Measurements from ENCODE around the gene TCERG1L. TPM values are rescaled to one million over a fixed set of nuclear protein-coding genes. Genes with fewer than 3 reads are reported as not detected.

The TCERG1L gene
- total RNA-seq, 2 donors from 2014 or later, result 0.12 TPM; not detected in 1

DNA sequence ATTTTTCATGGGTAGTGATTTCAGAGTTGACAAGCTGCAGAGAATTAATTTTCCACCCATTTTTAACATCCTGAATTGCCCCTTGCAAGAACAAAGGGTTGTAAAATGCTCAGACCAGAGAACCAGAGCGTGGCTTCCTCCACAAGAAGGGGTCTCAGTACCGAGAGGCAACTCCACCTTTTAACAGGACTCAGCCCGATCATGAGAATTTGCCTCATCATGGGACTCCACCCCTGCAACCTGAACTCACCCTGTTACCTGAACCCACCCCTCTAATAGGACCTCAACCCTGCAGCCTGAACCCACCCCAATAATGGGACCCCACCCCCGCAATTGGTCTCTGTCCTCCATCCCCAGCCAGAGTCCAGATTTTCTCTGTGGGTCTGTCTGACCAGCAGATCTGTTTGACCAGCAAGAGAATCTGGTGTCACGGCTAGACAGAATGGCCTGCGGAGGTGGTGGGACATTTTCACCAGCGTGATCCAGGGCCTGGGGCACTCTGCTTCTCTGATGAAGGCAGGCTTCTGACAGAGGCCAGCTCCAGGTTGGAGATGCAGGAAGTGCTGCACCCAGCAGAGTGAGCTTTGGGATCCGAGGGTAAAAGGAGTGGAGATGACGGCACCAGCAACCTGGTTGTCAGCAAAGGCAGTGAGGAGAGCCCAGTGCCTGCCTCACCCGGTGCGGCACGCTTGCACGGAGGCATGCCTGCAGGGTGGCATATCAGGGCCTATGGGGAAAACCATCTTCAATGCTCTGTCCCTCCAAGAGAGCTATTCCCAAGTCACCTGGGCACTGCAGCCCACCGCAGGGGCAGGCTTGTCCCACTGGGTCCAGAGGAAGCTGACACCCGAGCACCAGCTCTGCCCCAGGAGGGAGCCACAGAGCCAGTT is 136.6 kb downstream of the TCERG1L start:
- TF ChIP-seq CTCF (IDR thresholded peaks at IDR 0.05), result no peak
- no peak overlapping the region for H3K4me3 ChIP-seq
- H3K36me3 ChIP-seq, result no peaks in the 10 kb centered on the region
- no peak overlapping the region for H3K27ac ChIP-seq
- no peak for DNase-seq (ENCODE audit: low spot score)
- H3K4me1 ChIP-seq, result no peaks in the 10 kb centered on the region
- H3K27me3 ChIP-seq, result no peaks in the 10 kb centered on the region
- no peaks in the 10 kb centered on the region for H3K9me3 ChIP-seq

- H3K4me1 ChIP-seq, result no peaks in the 10 kb centered on the region
Observed at GRCh38 chr10:131174211-131174565, 137.3 kb downstream of the TCERG1L start.

GRCh38 chr10:131173484-131174210 is 137.9 kb downstream of the TCERG1L start:
- no peak for DNase-seq (ENCODE audit: low spot score)
- H3K27ac ChIP-seq, result no peak overlapping the region
- no peaks in the 10 kb centered on the region for H3K36me3 ChIP-seq
- no peak for TF ChIP-seq CTCF (IDR thresholded peaks at IDR 0.05)
- no peaks in the 10 kb centered on the region for H3K27me3 ChIP-seq
- H3K4me1 ChIP-seq, result no peaks in the 10 kb centered on the region
- H3K9me3 ChIP-seq, result no peaks in the 10 kb centered on the region
- H3K4me3 ChIP-seq, result no peak overlapping the region

More at GRCh38 chr10:131174211-131174565, 137.3 kb downstream of the TCERG1L start:
- Histone ChIP-seq H3K36me3 (no peaks in the 10 kb centered on the region), H3K4me3 (no peak overlapping the region), H3K9me3 (no peaks in the 10 kb centered on the region), H3K27me3 (no peaks in the 10 kb centered on the region), H3K27ac (no peak overlapping the region)
- DNase-seq (ENCODE audit: low spot score), result no peak
- no peak for TF ChIP-seq CTCF (IDR thresholded peaks at IDR 0.05)

- Histone ChIP-seq H3K4me3 (no peak overlapping the region), H3K4me1 (no peaks in the 10 kb centered on the region), H3K27ac (no peak overlapping the region), H3K27me3 (no peaks in the 10 kb centered on the region), H3K36me3 (no peaks in the 10 kb centered on the region), H3K9me3 (no peaks in the 10 kb centered on the region)
- no peak for DNase-seq (ENCODE audit: low spot score)
- no peak for TF ChIP-seq CTCF (IDR thresholded peaks at IDR 0.05)
Observed at GRCh38 chr10:131172433-131172832, 139.1 kb downstream of the TCERG1L start.

DNA sequence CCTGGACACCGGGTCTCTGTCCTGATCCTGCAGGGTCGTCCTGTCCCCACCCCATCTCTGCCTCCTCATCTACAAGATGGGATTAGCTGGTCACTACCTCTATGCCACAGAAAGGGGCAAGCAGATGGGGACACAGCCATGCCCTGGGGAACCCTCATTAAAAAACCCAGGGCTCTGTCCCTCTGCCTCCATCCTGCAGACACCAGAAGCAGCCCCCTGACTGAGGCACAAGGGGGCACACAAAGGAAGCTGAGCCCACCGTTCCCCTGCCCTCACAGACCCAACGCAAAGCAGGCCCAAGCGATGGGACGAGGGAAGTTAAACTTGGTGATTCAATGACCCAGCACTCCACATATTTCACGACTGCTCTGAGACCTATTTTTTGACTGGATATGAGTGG is 142.4 kb downstream of the TCERG1L start:
- H3K4me1 ChIP-seq, result no peaks in the 10 kb centered on the region
- no peak overlapping the region for H3K27ac ChIP-seq
- H3K36me3 ChIP-seq, result no peaks in the 10 kb centered on the region
- no peak for TF ChIP-seq CTCF (IDR thresholded peaks at IDR 0.05)
- no peak overlapping the region for H3K4me3 ChIP-seq
- no peaks in the 10 kb centered on the region for H3K9me3 ChIP-seq
- H3K27me3 ChIP-seq, result no peaks in the 10 kb centered on the region
- DNase-seq (ENCODE audit: low spot score), result no peak

Data from right atrium auricular region (tissue), 2 donors.